ENCODE results near the gene HAP1.
"Not testable (repeated sequence)": the region's sequence is repeated elsewhere in the genome, so short reads cannot be mapped to it uniquely, and the experiment has no call there.

HAP1 gene

GRCh38 chr17:41688641-41689496 is 45.6 kb downstream of the HAP1 start, which contains the start of gene EIF1:
Gene EIF1 (plus strand): TSS chr17:41688885. CDS start chr17:41689039, 154 bp downstream.
- peak; percentile 100 for DNase-seq

GRCh38 chr17:41687828-41688640 is 46.4 kb downstream of the HAP1 start:
- DNase-seq, result peak; percentile 69

GRCh38 chr17:41686281-41686680 is 48.2 kb downstream of the HAP1 start:
- peak; percentile 21 for DNase-seq

- not testable (repeated sequence) for DNase-seq
These were observed 48.7 kb downstream of the HAP1 start for GRCh38 chr17:41685753-41686152.

- DNase-seq, result no peak
These were observed 50.4 kb downstream of the HAP1 start for GRCh38 chr17:41684035-41684434.

GRCh38 chr17:41683441-41684007 is 50.9 kb downstream of the HAP1 start:
- DNase-seq, result no peak

GRCh38 chr17:41682631-41683030 is 51.8 kb downstream of the HAP1 start:
- no peak for DNase-seq

- no peak for DNase-seq
These were observed 52.7 kb downstream of the HAP1 start for GRCh38 chr17:41681776-41682175.

- DNase-seq, result no peak
These were observed 53.9 kb downstream of the HAP1 start for GRCh38 chr17:41680426-41681040.

- DNase-seq, result no peak
These were observed 54.6 kb downstream of the HAP1 start for GRCh38 chr17:41679740-41680425.

GRCh38 chr17:41678907-41679739 is 55.3 kb downstream of the HAP1 start:
- DNase-seq, result peak; percentile 75

GRCh38 chr17:41678411-41678906 is 56.0 kb downstream of the HAP1 start:
- DNase-seq, result no peak

GRCh38 chr17:41676058-41676419 is 58.4 kb downstream of the HAP1 start:
- DNase-seq, result no peak

GRCh38 chr17:41675157-41676057 is 59.0 kb downstream of the HAP1 start:
- DNase-seq, result not testable (repeated sequence)
